Gastroesophageal sphincter (tissue), 3 donors: ENCODE data around the gene PRR15L.

Experiments used
- EP300 ChIP-seq: sonication (generic); formaldehyde crosslinking; IDR thresholded peaks from one replicate; pipeline ENCODE4 v1.6.1; 2017; ENCODE audit warnings: antibody characterized with exemption, mild to moderate bottlenecking
- POLR2A ChIP-seq, 2 donors: fragments of 450-650 bp; IDR thresholded peaks; one replicate each; pipeline ENCODE4 v1.6.1; 2017; ENCODE audit warnings: antibody characterized with exemption in 2 of 2, mild to moderate bottlenecking in 2 of 2, moderate library complexity in 1 of 2
- POLR2AphosphoS5 ChIP-seq: sonication (generic); formaldehyde crosslinking; IDR thresholded peaks from one replicate; pipeline ENCODE4 v1.6.1; 2017; ENCODE audit warnings: antibody characterized with exemption
- TF ChIP-seq, protein P1 (sequence below), 4 experiments: fragments of 200-600 bp in 2 of 4; fragments of 450-650 bp in 2 of 4; sonication (generic) in 1 of 4; IDR thresholded peaks; one replicate each; pipeline ENCODE4 v1.5.1; 2017 to 2019; ENCODE audit warnings: antibody characterized with exemption in 4 of 4, mild to moderate bottlenecking in 2 of 4, moderate library complexity in 2 of 4

GRCh38 chr17:47935961-47936360 lies 21.7 kb downstream of the PRR15L start:
- TF ChIP-seq POLR2A (IDR thresholded peaks at IDR 0.05) (no peak), POLR2AphosphoS5 (no peak), EP300 (no peak)
- TF ChIP-seq, protein P1, sequence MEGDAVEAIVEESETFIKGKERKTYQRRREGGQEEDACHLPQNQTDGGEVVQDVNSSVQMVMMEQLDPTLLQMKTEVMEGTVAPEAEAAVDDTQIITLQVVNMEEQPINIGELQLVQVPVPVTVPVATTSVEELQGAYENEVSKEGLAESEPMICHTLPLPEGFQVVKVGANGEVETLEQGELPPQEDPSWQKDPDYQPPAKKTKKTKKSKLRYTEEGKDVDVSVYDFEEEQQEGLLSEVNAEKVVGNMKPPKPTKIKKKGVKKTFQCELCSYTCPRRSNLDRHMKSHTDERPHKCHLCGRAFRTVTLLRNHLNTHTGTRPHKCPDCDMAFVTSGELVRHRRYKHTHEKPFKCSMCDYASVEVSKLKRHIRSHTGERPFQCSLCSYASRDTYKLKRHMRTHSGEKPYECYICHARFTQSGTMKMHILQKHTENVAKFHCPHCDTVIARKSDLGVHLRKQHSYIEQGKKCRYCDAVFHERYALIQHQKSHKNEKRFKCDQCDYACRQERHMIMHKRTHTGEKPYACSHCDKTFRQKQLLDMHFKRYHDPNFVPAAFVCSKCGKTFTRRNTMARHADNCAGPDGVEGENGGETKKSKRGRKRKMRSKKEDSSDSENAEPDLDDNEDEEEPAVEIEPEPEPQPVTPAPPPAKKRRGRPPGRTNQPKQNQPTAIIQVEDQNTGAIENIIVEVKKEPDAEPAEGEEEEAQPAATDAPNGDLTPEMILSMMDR (IDR thresholded peaks at IDR 0.05) = no peak
